ENCODE measurements around the gene ASF1A. TPM values are rescaled to one million over a fixed set of nuclear protein-coding genes. Genes with fewer than 3 reads are reported as not detected.

ASF1A gene
- 33.4 TPM for total RNA-seq (ENCODE audit: unreplicated experiment)
- long read RNA-seq, transcript ASF1A-201 (4 exons, 2,362 nt): major isoform, 16 of 20 reads
- long read RNA-seq, partial matches to known transcripts: 3 of 20 reads
- long read RNA-seq, other reads (novel, unspliced or antisense): 1 of 20 reads

- Mint-ChIP-seq H3K27ac (ENCODE audit: unreplicated experiment) (peak within 1 kb of the TSS; percentile 99), H3K36me3 (ENCODE audit: low read depth, unreplicated experiment) (peaks cover 3% of the 10 kb centered on the region), H3K4me3 (ENCODE audit: unreplicated experiment) (peak within 1 kb of the TSS; percentile 93), H3K9me3 (ENCODE audit: unreplicated experiment) (no peaks in the 10 kb centered on the region), H3K27me3 (ENCODE audit: unreplicated experiment) (peaks cover 12% of the 10 kb centered on the region), H3K4me1 (ENCODE audit: unreplicated experiment) (peaks cover 25% of the 10 kb centered on the region)
- DNase-seq (ENCODE audit: low spot score): peak; percentile 97
- TF ChIP-seq CTCF (IDR thresholded peaks at IDR 0.05; ENCODE audit: unreplicated experiment): peak; percentile 23
Measured at GRCh38 chr6:118893807-118894424, at the start of gene ASF1A. Gene ASF1A (plus strand): TSS chr6:118894152. CDS start chr6:118894414, 262 bp downstream.

- Mint-ChIP-seq H3K9me3 (ENCODE audit: unreplicated experiment) (no peaks in the 10 kb centered on the region), H3K4me3 (ENCODE audit: unreplicated experiment) (no peak overlapping the region), H3K4me1 (ENCODE audit: unreplicated experiment) (no peaks in the 10 kb centered on the region), H3K36me3 (ENCODE audit: low read depth, unreplicated experiment) (peaks cover 6% of the 10 kb centered on the region), H3K27ac (ENCODE audit: unreplicated experiment) (no peak overlapping the region), H3K27me3 (ENCODE audit: unreplicated experiment) (no peaks in the 10 kb centered on the region)
- DNase-seq (ENCODE audit: low spot score): no peak
- no peak for TF ChIP-seq CTCF (IDR thresholded peaks at IDR 0.05; ENCODE audit: unreplicated experiment)
Measured at GRCh38 chr6:118844915-118845314, 49.0 kb upstream of the ASF1A start.

- Mint-ChIP-seq H3K4me3 (ENCODE audit: unreplicated experiment) (no peak overlapping the region), H3K36me3 (ENCODE audit: low read depth, unreplicated experiment) (no peaks in the 10 kb centered on the region), H3K27ac (ENCODE audit: unreplicated experiment) (no peak overlapping the region), H3K27me3 (ENCODE audit: unreplicated experiment) (no peaks in the 10 kb centered on the region), H3K4me1 (ENCODE audit: unreplicated experiment) (no peaks in the 10 kb centered on the region), H3K9me3 (ENCODE audit: unreplicated experiment) (no peaks in the 10 kb centered on the region)
- TF ChIP-seq CTCF (IDR thresholded peaks at IDR 0.05; ENCODE audit: unreplicated experiment): no peak
- DNase-seq (ENCODE audit: low spot score): no peak
Measured at GRCh38 chr6:118853408-118853807, 40.5 kb upstream of the ASF1A start.

- Mint-ChIP-seq H3K27ac (ENCODE audit: unreplicated experiment) (no peak overlapping the region), H3K36me3 (ENCODE audit: low read depth, unreplicated experiment) (peaks cover 10% of the 10 kb centered on the region)
Measured at GRCh38 chr6:118856301-118856700, 37.7 kb upstream of the ASF1A start.

More at GRCh38 chr6:118856301-118856700, 37.7 kb upstream of the ASF1A start:
- H3K4me3 Mint-ChIP-seq (ENCODE audit: unreplicated experiment): no peak overlapping the region
- H3K27me3 Mint-ChIP-seq (ENCODE audit: unreplicated experiment): no peaks in the 10 kb centered on the region
- no peak for DNase-seq (ENCODE audit: low spot score)
- H3K4me1 Mint-ChIP-seq (ENCODE audit: unreplicated experiment): peaks cover 13% of the 10 kb centered on the region
- no peak for TF ChIP-seq CTCF (IDR thresholded peaks at IDR 0.05; ENCODE audit: unreplicated experiment)
- H3K9me3 Mint-ChIP-seq (ENCODE audit: unreplicated experiment): no peaks in the 10 kb centered on the region
